Stimulated activated CD8-positive, alpha-beta memory T cell treated with anti-CD3 and anti-CD28 coated beads, Interleukin-15, amount 100 ng/mL, for 48 hours (primary cell): ENCODE measurements around the gene FAM107A.

Experiments
- DNase-seq, 2 donors: peaks; one replicate each; pipeline ENCODE4 v3.0.0-alpha.2; 2020; ENCODE audit warnings: low read depth in 2 of 2

The FAM107A gene

GRCh38 chr3:58591517-58592510 lies 14.6 kb upstream of the FAM107A start:
- DNase-seq = no peak

GRCh38 chr3:58588030-58588614 lies 10.9 kb upstream of the FAM107A start:
- no peak for DNase-seq

- no peak for DNase-seq
These were observed 9.6 kb upstream of the FAM107A start for GRCh38 chr3:58586776-58587192.

GRCh38 chr3:58585994-58586393 lies 8.8 kb upstream of the FAM107A start:
- no peak for DNase-seq

- peak; percentile 41 to 43 for DNase-seq
These were observed 8.0 kb upstream of the FAM107A start for GRCh38 chr3:58585005-58585786.

GRCh38 chr3:58584690-58585004 lies 7.5 kb upstream of the FAM107A start:
- no peak for DNase-seq

GRCh38 chr3:58581328-58582091 lies 4.3 kb upstream of the FAM107A start:
- no peak for DNase-seq

GRCh38 chr3:58580826-58581327 lies 3.7 kb upstream of the FAM107A start:
- no peak for DNase-seq

GRCh38 chr3:58578873-58579272 lies 1.7 kb upstream of the FAM107A start:
- no peak for DNase-seq

GRCh38 chr3:58576716-58577115 lies 475 bp downstream of the FAM107A start:
- no peak for DNase-seq

- no peak for DNase-seq
These were observed 1.1 kb downstream of the FAM107A start for GRCh38 chr3:58575971-58576652.

- DNase-seq = no peak
These were observed 2.5 kb downstream of the FAM107A start for GRCh38 chr3:58574682-58575081.

- DNase-seq = no peak
These were observed 3.1 kb downstream of the FAM107A start for GRCh38 chr3:58574106-58574505.

- DNase-seq = no peak
These were observed 3.6 kb downstream of the FAM107A start for GRCh38 chr3:58573640-58574039.

- no peak for DNase-seq
These were observed 4.5 kb downstream of the FAM107A start for GRCh38 chr3:58572634-58573230.

GRCh38 chr3:58572013-58572633 lies 5.1 kb downstream of the FAM107A start:
- DNase-seq = no peak

GRCh38 chr3:58570851-58571250 lies 6.3 kb downstream of the FAM107A start:
- DNase-seq = no peak

- no peak for DNase-seq
These were observed 7.7 kb downstream of the FAM107A start for GRCh38 chr3:58569287-58570001.

- peak; percentile 36 to 47 for DNase-seq
These were observed 8.5 kb downstream of the FAM107A start for GRCh38 chr3:58568572-58569286.
